GM21786 (cell line): Measurements from ENCODE around the gene CDH18.

Experiments
- ATAC-seq: cut with Tn5 transposase; IDR thresholded peaks from one replicate; pipeline ENCODE4 v1.9.1; 2021; ENCODE audit not compliant: unreplicated experiment

CDH18 gene

GRCh38 chr5:19987612-19988361, at the start of gene CDH18:
CDH18 (minus strand) TSS chr5:19988200; CDS start chr5:19838986, 149,214 bp downstream.
- no peak for ATAC-seq

GRCh38 chr5:20034717-20035116, 46.7 kb upstream of the CDH18 start:
- ATAC-seq, result no peak

- ATAC-seq, result no peak
These were observed 45.9 kb upstream of the CDH18 start for GRCh38 chr5:20033881-20034280.

GRCh38 chr5:20032896-20033295, 44.9 kb upstream of the CDH18 start:
- ATAC-seq, result no peak

- no peak for ATAC-seq
These were observed 42.1 kb upstream of the CDH18 start for GRCh38 chr5:20030125-20030524.

- ATAC-seq, result no peak
These were observed 41.3 kb upstream of the CDH18 start for GRCh38 chr5:20029266-20029665.

- ATAC-seq, result no peak
These were observed 40.5 kb upstream of the CDH18 start for GRCh38 chr5:20028506-20028905.

- ATAC-seq, result no peak
These were observed 35.7 kb upstream of the CDH18 start for GRCh38 chr5:20023686-20024180.

- ATAC-seq, result no peak
These were observed 32.2 kb upstream of the CDH18 start for GRCh38 chr5:20020247-20020646.

- ATAC-seq, result no peak
These were observed 29.0 kb upstream of the CDH18 start for GRCh38 chr5:20017021-20017420.

- ATAC-seq, result no peak
These were observed 12.4 kb upstream of the CDH18 start for GRCh38 chr5:20000416-20000815.

- no peak for ATAC-seq
These were observed 457 bp upstream of the CDH18 start for GRCh38 chr5:19988457-19988856.

GRCh38 chr5:19986806-19987205, 1.2 kb downstream of the CDH18 start:
- no peak for ATAC-seq

- no peak for ATAC-seq
These were observed 1.9 kb downstream of the CDH18 start for GRCh38 chr5:19986031-19986619.

GRCh38 chr5:19978476-19978875, 9.5 kb downstream of the CDH18 start:
- ATAC-seq, result no peak

- no peak for ATAC-seq
These were observed 10.9 kb downstream of the CDH18 start for GRCh38 chr5:19977099-19977498.

GRCh38 chr5:19975795-19976194, 12.2 kb downstream of the CDH18 start:
- ATAC-seq, result no peak

GRCh38 chr5:19960451-19960850, 27.5 kb downstream of the CDH18 start:
- no peak for ATAC-seq

- ATAC-seq, result no peak
These were observed 28.1 kb downstream of the CDH18 start for GRCh38 chr5:19959830-19960384.

- ATAC-seq, result no peak
These were observed 37.1 kb downstream of the CDH18 start for GRCh38 chr5:19950897-19951296.

GRCh38 chr5:19940192-19940591, 47.8 kb downstream of the CDH18 start:
- ATAC-seq, result no peak

- no peak for ATAC-seq
These were observed 57.5 kb downstream of the CDH18 start for GRCh38 chr5:19930451-19930850.
